Kidney capillary endothelial cell (primary cell): Measurements from ENCODE around the gene WDR7.

ENCODE experiments used
- DNase-seq: peaks from one replicate; pipeline ENCODE4 v3.0.0-alpha.2; 2018; ENCODE audit warnings: low spot score

WDR7 gene

DNA sequence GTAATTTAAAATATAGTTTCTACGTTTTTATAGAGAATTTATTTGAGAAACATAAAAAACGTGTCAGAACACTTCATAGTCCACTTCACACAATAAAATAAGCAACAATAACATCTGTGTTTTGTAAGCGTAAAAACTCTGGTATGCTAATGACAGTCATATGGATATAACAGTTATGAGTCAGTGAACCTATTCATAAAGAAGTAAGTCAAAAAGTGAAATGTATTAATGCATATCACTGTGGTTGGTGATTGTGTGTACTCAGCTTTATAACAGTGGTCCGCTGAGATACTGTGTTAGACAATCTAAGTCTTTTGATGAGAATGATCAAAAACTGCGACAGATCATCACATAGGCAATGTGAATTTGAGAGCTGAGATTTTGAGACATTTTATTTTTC, 153.2 kb downstream of the WDR7 start:
- no peak for DNase-seq

- no peak for DNase-seq
Observed at GRCh38 chr18:56807901-56808300, 156.7 kb downstream of the WDR7 start.

DNA sequence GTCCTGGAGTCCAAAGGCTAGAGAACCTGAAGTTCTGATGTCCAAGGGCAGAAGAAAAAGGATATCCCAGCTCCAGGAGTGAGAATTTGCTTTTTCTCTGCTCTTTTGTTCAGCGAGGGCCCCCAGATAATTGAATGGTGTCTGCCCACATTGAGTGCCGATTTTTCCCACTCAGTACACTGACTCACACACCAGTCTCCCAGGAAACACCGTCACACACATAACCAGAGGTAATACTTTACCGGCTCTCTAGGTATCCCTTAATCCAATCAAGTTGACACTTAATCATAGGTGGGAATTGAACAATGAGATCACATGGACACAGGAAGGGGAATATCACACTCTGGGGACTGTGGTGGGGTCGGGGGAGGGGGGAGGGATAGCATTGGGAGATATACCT, 161.5 kb downstream of the WDR7 start:
- no peak for DNase-seq

DNA sequence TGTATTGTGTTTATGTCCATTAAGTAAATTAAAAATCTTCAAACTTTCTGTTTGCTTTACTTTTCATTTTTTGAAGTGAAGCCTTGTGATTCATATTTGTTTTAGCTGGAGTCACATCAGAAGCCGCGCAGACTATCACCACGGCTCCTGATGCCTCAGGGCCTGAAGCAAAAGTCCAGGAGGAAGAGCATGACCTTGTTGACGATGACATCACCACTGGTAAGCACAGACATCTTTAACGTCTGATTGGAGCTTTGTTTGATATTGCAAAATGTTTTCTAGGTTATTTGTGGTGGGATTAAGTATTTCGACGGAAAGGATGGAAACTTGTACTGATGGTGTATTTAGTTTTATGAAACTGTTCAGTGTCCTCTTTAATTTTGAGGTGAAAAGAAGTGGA, 164.8 kb downstream of the WDR7 start:
- DNase-seq, result no peak

DNA sequence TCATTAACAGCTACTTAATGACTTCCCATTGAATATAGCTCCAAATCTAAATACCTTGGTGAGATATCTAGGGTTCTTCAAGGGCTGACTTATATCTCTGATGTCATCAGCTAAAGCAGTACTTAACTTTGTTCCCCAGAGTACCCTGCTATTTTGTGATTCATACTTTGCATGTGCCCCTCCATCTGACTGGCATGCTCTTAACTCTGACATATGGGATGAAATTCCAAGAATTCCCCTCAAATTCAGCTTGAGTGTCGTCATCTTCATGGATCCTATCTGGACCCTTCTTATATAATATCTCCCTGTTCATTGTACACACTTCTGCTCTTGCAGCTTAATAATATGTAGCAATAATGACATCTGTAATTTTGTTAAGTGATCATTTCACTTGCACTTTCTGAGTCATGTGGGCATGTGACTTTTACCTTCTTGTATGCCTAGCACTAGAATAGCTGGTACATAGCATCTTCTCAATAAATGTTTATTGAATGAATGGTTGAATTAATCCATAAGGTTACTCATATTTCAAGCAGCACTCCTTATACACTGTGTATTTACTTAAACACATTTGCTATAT, 172.9 kb downstream of the WDR7 start:
- no peak for DNase-seq

DNA sequence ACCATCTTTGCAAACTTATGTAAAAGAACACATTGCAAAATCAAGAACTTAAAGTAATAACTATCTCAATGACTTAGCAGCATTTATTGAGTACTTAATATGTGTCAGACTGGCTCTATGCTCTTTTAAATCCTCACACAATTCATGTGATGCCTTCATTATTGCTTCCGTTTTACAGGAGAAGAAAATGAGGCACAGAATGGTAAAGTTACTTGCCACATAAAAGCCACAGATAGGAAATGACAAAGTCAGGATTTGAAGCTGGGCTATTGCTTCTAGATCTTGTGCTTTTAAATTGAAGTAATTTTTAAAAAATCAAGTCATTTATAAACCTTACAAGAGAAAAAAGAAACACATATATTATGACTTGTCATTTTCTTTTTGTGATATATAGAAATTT, 174.2 kb downstream of the WDR7 start:
- no peak for DNase-seq

GRCh38 chr18:56825878-56826277, 174.7 kb downstream of the WDR7 start:
- no peak for DNase-seq

DNA sequence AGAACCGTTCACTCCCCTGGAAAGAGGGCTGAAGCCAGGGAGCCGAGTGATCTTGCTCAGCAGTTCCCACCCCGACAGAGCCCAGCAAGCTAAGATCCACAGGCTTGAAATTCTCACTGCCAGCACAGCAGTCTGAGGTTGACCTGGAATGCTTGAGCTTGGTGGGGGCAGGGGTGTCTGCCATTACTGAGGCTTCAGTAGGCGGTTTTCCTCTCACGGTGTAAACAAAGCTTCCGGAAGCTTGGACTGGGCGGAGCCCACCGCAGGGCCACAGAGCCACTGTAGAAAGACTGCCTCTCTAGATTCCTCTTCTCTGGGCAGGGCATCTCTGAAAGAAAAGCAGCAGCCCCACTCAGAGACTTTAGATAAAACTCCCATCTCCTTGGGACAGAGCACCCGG, 180.8 kb downstream of the WDR7 start:
- DNase-seq, result no peak

DNA sequence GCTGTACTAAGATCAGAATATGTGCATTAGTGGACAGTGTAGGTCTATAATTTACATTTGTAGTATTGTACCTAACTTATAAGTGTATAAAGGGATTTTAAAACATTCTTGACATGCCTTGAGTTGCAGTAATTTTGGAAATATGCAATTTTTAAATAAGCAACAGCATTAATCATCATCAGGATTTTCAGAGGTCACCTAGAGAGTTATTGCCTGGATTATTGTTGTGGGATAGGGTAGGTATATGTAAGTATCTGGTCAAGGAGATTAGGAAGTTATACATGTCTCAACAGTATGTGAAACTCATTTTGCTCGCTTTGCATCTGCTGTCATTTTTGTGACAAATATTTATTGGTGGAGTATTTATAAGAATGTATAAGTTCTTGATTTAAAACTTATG, 184.2 kb downstream of the WDR7 start:
- no peak for DNase-seq

GRCh38 chr18:56836173-56836572, 185.0 kb downstream of the WDR7 start:
- DNase-seq, result no peak

- DNase-seq, result no peak
Observed at GRCh38 chr18:56841836-56842235, 190.7 kb downstream of the WDR7 start.

DNA sequence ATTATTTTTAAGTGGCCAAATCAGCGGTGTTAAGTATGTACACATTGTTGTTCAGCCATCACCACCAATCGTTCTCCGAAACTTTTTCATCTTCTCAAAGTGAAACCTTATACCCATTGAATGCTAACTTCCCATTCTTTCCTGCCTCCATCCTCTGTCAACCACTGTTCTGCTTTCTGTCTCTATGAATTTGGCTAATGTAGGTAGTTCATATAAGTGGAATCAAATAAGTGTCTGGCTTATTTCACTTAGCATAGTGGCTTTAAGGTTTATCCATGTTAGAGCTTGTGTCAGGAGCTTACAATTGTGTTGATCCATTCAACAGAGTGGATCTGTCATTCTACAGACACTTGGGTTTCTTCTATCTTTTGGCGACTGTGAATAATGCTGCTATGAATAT, 192.1 kb downstream of the WDR7 start:
- no peak for DNase-seq

DNA sequence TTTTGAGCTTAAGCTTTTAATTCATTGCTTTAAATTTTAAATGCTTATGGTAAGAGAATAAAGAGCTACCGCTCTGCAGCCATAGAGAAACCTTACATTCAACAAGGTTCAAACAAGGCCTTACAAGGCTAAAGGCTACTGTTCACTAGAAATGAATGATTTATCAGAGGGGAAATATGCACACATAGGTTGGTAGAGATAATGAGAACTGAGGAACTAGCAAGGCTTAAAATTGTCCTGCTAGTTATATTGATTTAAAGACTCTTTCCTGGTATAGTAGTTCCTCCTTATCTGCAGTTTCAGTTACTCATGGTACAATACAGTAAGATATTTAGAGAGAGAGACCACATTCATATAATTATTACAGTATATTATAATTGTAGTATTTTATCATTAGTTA, 193.4 kb downstream of the WDR7 start:
- no peak for DNase-seq

GRCh38 chr18:56851774-56852173, 200.6 kb downstream of the WDR7 start:
- no peak for DNase-seq

DNA sequence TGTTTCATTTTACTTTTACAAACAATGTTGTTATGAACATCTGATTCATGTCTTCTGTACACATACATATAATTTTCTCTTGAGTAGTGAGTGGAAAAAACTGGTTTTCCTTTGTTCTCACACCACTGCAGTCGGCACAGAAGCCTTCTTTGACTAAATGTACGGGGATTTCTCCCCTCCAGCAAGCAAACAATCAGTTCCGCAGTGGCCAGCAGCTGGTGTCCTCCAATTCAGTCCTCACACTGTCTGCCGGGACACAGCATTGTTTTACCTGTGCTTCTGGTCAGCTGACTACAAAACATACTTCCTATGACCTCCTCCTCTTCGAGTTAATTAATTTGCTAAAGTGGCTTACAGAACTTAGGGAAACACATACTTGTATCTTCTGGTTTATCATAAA, 202.8 kb downstream of the WDR7 start:
- no peak for DNase-seq

DNA sequence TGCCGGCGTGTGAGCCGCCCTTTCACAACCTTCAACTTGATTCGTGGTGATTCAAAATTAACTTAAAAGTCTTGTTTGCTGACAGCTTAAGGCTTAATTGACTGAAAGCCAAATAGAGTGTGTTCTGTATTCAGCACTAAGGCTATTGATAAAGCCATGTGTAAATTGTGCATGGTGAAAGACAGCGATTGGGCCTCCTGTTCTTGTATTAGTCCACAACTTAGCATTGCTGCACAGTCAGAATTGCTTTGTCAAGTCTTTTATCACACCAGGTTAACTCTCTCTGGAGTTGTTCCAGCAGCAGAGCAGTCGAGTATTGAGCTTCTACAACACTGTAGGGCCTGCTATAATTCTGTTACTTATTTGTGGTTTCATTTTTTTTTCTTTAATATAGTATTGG, 210.1 kb downstream of the WDR7 start:
- no peak for DNase-seq

GRCh38 chr18:56869189-56869777, 218.1 kb downstream of the WDR7 start:
- peak; percentile 58 for DNase-seq

GRCh38 chr18:56870982-56871381, 219.8 kb downstream of the WDR7 start:
- no peak for DNase-seq

- no peak for DNase-seq
Observed at GRCh38 chr18:56872140-56872539, 221.0 kb downstream of the WDR7 start.

DNA sequence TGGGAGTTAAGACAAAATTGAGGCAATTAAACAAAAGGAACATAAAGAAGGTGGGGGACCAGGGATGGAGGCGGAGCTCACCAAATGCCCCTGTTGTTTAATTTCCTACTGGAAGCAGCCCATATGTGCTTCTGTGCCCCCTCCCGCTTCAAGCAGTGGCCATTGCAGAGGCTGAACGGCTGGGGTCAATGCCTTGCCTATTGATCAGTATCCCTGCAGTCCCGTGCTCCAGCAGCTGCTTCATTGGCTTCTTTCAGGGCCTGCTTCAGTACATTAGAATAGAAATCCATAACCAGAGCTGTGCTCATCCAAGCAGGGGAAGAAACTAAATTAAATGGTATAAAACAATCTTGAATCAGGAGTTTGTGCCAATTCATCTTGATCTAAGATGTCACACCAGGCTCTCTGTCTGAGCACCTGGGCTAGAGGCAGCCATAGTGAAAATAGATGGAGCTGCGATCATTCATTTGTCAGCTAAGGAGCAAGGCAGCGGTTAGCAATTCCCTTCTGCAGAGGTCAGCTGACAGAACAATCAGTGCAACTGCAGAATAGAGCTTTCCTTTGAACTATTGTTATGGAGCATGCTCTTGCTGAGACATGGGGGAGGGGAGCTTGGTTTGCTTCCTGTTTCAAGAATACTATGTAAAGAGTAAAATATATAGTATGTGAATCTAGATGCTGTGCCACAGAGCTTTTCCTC, 222.4 kb downstream of the WDR7 start:
- peak; percentile 63 for DNase-seq

DNA sequence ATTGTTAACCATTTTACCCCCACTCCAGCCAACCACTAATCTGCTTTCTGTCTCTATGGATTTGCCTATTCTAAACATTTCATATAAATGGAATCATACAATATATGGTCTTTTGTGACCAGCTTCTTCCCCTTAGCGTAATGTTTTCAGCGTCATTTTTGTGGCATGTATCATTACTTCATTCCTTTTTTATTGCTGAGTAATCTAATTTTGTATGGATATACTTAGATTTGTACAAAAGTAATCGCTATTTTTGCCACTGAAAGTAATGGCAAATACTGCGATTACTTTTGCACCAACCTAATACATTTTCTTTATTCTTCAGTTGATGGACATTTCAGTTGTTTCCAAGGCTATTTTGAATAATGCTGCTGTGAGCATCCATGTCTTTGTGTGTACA, 227.6 kb downstream of the WDR7 start:
- DNase-seq, result no peak

DNA sequence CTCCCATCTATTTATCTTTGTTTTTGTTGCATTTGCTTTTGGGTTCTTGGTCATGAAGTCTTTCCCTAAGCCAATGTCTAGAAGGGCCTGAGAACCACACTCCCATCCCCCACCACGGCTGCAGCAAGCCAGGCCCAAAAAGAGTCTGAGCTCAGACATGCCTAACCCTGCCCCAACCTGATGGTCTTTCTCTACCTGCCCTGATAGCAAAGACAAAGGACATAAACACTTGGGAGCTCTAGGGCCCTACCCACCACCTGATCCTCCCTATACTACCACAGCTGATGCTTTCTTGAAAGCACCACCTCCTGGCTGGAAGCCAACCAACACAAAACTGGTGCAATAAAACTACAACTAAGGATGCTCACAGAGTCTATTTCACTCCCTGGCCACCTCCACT, 233.4 kb downstream of the WDR7 start:
- DNase-seq, result no peak

GRCh38 chr18:56888978-56889377, 237.8 kb downstream of the WDR7 start:
- DNase-seq, result no peak

DNA sequence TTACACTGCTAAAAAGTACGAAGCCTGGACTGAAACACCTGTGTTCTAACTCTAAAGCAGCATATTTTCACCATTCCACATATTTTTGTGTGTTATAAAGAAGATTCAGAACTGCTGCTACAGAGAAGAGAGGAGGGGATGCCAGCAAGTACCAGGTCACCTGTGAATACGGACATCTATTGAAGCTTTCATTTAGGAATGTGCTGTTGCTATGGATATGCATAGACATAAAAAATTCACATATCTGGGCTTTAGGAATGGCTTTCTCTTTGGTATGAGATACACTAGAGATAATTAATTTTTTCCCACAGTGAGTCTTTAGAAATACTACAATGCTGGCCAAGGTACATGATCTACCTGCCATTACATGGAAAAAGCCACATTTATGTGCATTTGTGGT, 238.5 kb downstream of the WDR7 start:
- DNase-seq, result no peak
